Thymus (tissue), 14 donors: Measurements from ENCODE around the gene SNX24. TPM values are rescaled to one million over a fixed set of nuclear protein-coding genes. Genes with fewer than 3 reads are reported as not detected.

Experiments used
- DNase-seq, 9 donors: peaks; one replicate each; pipeline ENCODE4 v3.0.0-alpha.2; 2013; ENCODE audit warnings: low spot score in 9 of 9, low read depth in 6 of 9, missing footprints in 1 of 9
- H3K27ac ChIP-seq, 2 donors: one replicate each; pipeline ENCODE4 v1.5.1; 2013; ENCODE audit warnings: control low read depth in 1 of 2, low read depth in 1 of 2, low read length in 1 of 2, mild to moderate bottlenecking in 1 of 2, moderate library complexity in 1 of 2
- H3K27me3 ChIP-seq, 2 donors: one replicate each; pipeline ENCODE4 v1.5.1; 2013; ENCODE audit warnings: low read length in 1 of 2; ENCODE audit not compliant: control insufficient read depth in 2 of 2, insufficient read depth in 1 of 2
- H3K36me3 ChIP-seq, 2 donors: one replicate each; pipeline ENCODE4 v1.5.1; 2013; ENCODE audit warnings: low read length in 1 of 2, mild to moderate bottlenecking in 1 of 2, moderate library complexity in 1 of 2; ENCODE audit not compliant: control insufficient read depth in 2 of 2, insufficient read depth in 2 of 2
- H3K4me1 ChIP-seq, 2 donors: one replicate each; pipeline ENCODE4 v1.5.1; 2013; ENCODE audit warnings: low read length in 2 of 2; ENCODE audit not compliant: control insufficient read depth in 2 of 2, insufficient read depth in 2 of 2
- H3K4me3 ChIP-seq, 2 donors: one replicate each; pipeline ENCODE4 v1.5.1; 2013; ENCODE audit warnings: low read length in 2 of 2, control low read depth in 1 of 2, mild to moderate bottlenecking in 1 of 2
- H3K9me3 ChIP-seq, 2 donors: one replicate each; pipeline ENCODE4 v1.5.1; 2013; ENCODE audit warnings: low read length in 1 of 2, mild to moderate bottlenecking in 1 of 2; ENCODE audit not compliant: control insufficient read depth in 2 of 2, insufficient read depth in 1 of 2
- WGBS: extraction: QIAGEN DNeasy Blood & Tissue Kit; methylation state at CpG from one replicate; pipeline ENCODE4 v1.1.7; 2013; 5-methylcytosine and 5-hydroxymethylcytosine counted together
- long read RNA-seq, 10 donors: transcript quantifications; one replicate each; lab custom pipeline, GENCODE V29; 2026
- polyA plus RNA-seq: library from polyadenylated mRNA; stranded (reverse); fragments of 200-250 nt; gene quantifications from one replicate; pipeline ENCODE4 v1.2.3, GENCODE V29; 2013
- total RNA-seq: library from RNA; stranded (reverse); fragments of 120-200 nt; gene quantifications from one replicate; pipeline ENCODE4 v1.2.4, GENCODE V29; 2013
- donor health status: healthy.

The SNX24 gene
- 3.3 TPM for total RNA-seq
- polyA plus RNA-seq, result 11.1 TPM
- long read RNA-seq, donor 1, result 0 reads
- long read RNA-seq, donor 2, result 0 reads
- long read RNA-seq, donor 3, partial matches to known transcripts, result 0 of 12 reads
- long read RNA-seq, donor 3, other reads (novel, unspliced or antisense), result 10 of 12 reads
- long read RNA-seq, donor 4, partial matches to known transcripts, result 0 of 4 reads
- long read RNA-seq, donor 4, other reads (novel, unspliced or antisense), result 0 of 4 reads
- long read RNA-seq, donor 5, partial matches to known transcripts, result 6 of 24 reads
- long read RNA-seq, donor 5, other reads (novel, unspliced or antisense), result 13 of 24 reads
- long read RNA-seq, donor 6, partial matches to known transcripts, result 0 of 14 reads
- long read RNA-seq, donor 6, other reads (novel, unspliced or antisense), result 11 of 14 reads
- long read RNA-seq, donor 7, partial matches to known transcripts, result 20 of 23 reads
- long read RNA-seq, donor 7, other reads (novel, unspliced or antisense), result 0 of 23 reads
- long read RNA-seq, donor 8, partial matches to known transcripts, result 0 of 2 reads
- long read RNA-seq, donor 8, other reads (novel, unspliced or antisense), result 0 of 2 reads
- long read RNA-seq, donor 9, result 0 reads
- long read RNA-seq, donor 10, partial matches to known transcripts, result 0 of 2 reads
- long read RNA-seq, donor 10, other reads (novel, unspliced or antisense), result 0 of 2 reads

GRCh38 chr5:122845229-122846050 lies at the start of gene SNX24:
TSS of gene SNX24 (plus strand) at chr5:122845613. CDS start at chr5:122845634, 21 bp downstream.
- WGBS, result under 1% methylated on average over 92 of the region's 92 CpGs
- peaks cover 9 to 13% of the 10 kb centered on the region in 2 donors for H3K4me1 ChIP-seq
- peak within 1 kb of the TSS in 1 of 2 donors; percentile 67 for H3K27ac ChIP-seq
- peak within 1 kb of the TSS; percentile 56 to 75 for H3K4me3 ChIP-seq
- no peaks in the 10 kb centered on the region for H3K36me3 ChIP-seq
- peaks cover 5 to 34% of the 10 kb centered on the region in 2 donors for H3K27me3 ChIP-seq
- peak; percentile 14 to 77 (median 49) for DNase-seq
- no peaks in the 10 kb centered on the region for H3K9me3 ChIP-seq

- no peaks in the 10 kb centered on the region for H3K4me1 ChIP-seq
- peaks cover 7 to 41% of the 10 kb centered on the region in 2 donors for H3K36me3 ChIP-seq
- 98% methylated on average over 2 of the region's 2 CpGs for WGBS
- no peak overlapping the region for H3K4me3 ChIP-seq
- no peaks in the 10 kb centered on the region for H3K27me3 ChIP-seq
- no peak for DNase-seq
- H3K9me3 ChIP-seq, result no peaks in the 10 kb centered on the region
- no peak overlapping the region for H3K27ac ChIP-seq
Measured at GRCh38 chr5:122805481-122805880, 39.9 kb upstream of the SNX24 start.

- H3K4me3 ChIP-seq, result no peak overlapping the region
- DNase-seq, result no peak
- WGBS, result 80% methylated on average over 2 of the region's 2 CpGs
- H3K36me3 ChIP-seq, result peaks cover 0 to 13% of the 10 kb centered on the region in 2 donors
- H3K27ac ChIP-seq, result no peak overlapping the region
- no peaks in the 10 kb centered on the region for H3K9me3 ChIP-seq
- no peaks in the 10 kb centered on the region for H3K4me1 ChIP-seq
- H3K27me3 ChIP-seq, result no peaks in the 10 kb centered on the region
Measured at GRCh38 chr5:122810405-122810804, 35.0 kb upstream of the SNX24 start.

- peaks cover 3 to 21% of the 10 kb centered on the region in 2 donors for H3K36me3 ChIP-seq
- 97% methylated on average over 3 of the region's 3 CpGs for WGBS
Measured at GRCh38 chr5:122815218-122815767, 30.1 kb upstream of the SNX24 start.

GRCh38 chr5:122816756-122817155 lies 28.7 kb upstream of the SNX24 start:
- WGBS, result 98% methylated on average over 5 of the region's 5 CpGs

More at GRCh38 chr5:122815218-122815767, 30.1 kb upstream of the SNX24 start:
- no peak overlapping the region for H3K27ac ChIP-seq
- no peak for DNase-seq
- no peaks in the 10 kb centered on the region for H3K9me3 ChIP-seq
- H3K4me3 ChIP-seq, result no peak overlapping the region
- no peaks in the 10 kb centered on the region for H3K27me3 ChIP-seq
- no peaks in the 10 kb centered on the region for H3K4me1 ChIP-seq

GRCh38 chr5:122831984-122832383 lies 13.4 kb upstream of the SNX24 start:
- no peak overlapping the region for H3K27ac ChIP-seq
- peaks cover 0 to 17% of the 10 kb centered on the region in 2 donors for H3K36me3 ChIP-seq
- no peaks in the 10 kb centered on the region for H3K4me1 ChIP-seq
- 96% methylated on average over 1 of the region's 1 CpG for WGBS
- no peaks in the 10 kb centered on the region for H3K27me3 ChIP-seq
- no peaks in the 10 kb centered on the region for H3K9me3 ChIP-seq
- DNase-seq, result no peak
- no peak overlapping the region for H3K4me3 ChIP-seq

More at GRCh38 chr5:122816756-122817155, 28.7 kb upstream of the SNX24 start:
- H3K4me3 ChIP-seq, result no peak overlapping the region
- H3K4me1 ChIP-seq, result no peaks in the 10 kb centered on the region
- no peak overlapping the region for H3K27ac ChIP-seq
- H3K9me3 ChIP-seq, result no peaks in the 10 kb centered on the region
- H3K27me3 ChIP-seq, result no peaks in the 10 kb centered on the region
- peaks cover 3 to 26% of the 10 kb centered on the region in 2 donors for H3K36me3 ChIP-seq
- DNase-seq, result no peak

- no peaks in the 10 kb centered on the region for H3K27me3 ChIP-seq
- WGBS, result 96% methylated on average over 1 of the region's 1 CpG
Measured at GRCh38 chr5:122835681-122836080, 9.7 kb upstream of the SNX24 start.

GRCh38 chr5:122836947-122837346 lies 8.5 kb upstream of the SNX24 start:
- no peaks in the 10 kb centered on the region for H3K4me1 ChIP-seq
- no peak overlapping the region for H3K4me3 ChIP-seq
- H3K27ac ChIP-seq, result no peak overlapping the region
- no peaks in the 10 kb centered on the region for H3K36me3 ChIP-seq
- no peaks in the 10 kb centered on the region for H3K27me3 ChIP-seq
- no peak for DNase-seq
- no peaks in the 10 kb centered on the region for H3K9me3 ChIP-seq
- WGBS, result 96% methylated on average over 3 of the region's 3 CpGs

More at GRCh38 chr5:122835681-122836080, 9.7 kb upstream of the SNX24 start:
- Histone ChIP-seq H3K9me3 (no peaks in the 10 kb centered on the region), H3K27ac (no peak overlapping the region), H3K4me3 (no peak overlapping the region), H3K36me3 (no peaks in the 10 kb centered on the region), H3K4me1 (no peaks in the 10 kb centered on the region)
- DNase-seq, result no peak
